NCI-H2081 (cell line): Measurements from ENCODE around the gene ARHGEF11.
"Not testable (repeated sequence)": the region's sequence is repeated elsewhere in the genome, so short reads cannot be mapped to it uniquely, and the experiment has no call there.

Experiments used
- DNase-seq, 2 experiments: peaks; one replicate each; lab custom pipeline; 2025; lab: John Stamatoyannopoulos, UW

ARHGEF11 gene

DNA sequence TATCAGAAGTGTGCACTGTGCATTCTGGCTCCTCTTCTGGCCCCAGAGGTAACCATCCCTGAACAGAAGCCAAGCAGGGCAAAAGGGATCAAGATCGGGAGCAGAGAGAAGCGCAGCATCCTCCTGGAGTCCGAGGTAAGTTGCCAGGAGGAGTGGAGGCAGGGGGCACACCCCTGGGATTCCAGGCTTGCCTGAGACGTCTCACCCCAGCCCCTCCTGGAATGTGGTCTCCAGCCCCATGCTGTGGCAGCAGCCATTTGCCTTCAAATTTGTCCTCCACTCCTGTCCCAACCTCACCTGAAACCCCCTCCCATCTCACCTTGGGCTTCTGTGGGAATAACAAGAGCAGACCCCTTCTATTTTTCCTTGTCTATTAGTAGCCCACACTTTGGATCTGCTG is 115.1 kb downstream of the ARHGEF11 start:
- DNase-seq = no peak

DNA sequence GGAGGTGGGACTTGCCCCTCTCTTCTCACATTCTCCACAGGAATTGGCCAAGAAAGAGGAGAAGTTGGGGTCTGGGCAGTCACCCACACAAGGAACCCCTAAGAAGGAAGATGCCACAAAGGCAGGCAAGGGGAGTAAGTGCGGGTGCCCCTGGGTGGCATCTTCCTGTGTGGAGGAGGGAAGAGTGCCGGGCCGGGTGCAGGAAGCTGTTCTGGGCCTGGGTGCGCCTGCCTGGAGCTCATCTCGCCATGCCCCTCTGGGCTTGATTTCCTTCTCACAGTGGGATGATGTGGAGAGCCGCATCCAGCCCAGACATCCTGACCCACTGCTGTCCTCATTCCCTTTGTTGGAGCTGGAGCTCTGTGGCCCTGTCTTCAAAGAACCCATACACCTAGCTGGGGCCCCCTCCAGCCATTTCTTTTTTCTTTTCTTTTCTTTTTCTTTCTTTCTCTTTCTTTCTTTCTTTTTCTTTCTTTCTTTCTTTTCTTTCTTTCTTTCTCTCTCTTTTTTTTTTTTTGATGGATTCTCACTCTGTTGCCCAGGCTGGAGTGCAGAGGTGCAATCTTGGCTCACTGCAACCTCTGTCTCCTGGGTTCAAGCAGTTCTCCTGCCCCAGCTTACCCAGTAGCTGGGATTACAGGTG is 115.8 kb downstream of the ARHGEF11 start:
- DNase-seq = no peak

DNA sequence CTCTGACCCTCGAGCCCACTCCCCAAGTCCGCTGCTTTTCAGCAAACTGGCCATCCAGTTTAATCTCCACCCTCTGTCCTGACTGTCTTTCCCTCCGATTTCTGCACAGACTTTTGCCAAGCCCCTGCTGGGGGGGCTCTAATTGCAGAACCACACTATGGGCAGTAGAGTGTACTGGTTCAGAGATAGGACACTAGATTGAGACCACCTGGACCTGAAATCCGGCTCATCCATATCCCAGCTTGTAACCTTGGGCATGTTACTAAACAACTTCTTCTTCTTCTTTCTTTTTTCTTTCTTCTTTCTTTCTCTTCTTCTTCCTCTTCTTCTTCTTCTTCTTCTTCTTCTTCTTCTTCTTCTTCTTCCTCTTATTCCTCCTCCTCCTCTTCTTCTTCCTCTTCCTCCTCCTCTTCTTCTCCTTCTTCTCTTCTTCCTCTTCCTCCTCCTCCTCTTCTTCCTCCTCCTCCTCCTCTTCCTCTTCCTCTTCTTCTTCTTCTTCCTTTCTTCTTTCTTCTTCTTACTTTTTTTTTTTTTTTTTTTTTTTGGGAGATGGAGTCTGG is 117.4 kb downstream of the ARHGEF11 start:
- no peak for DNase-seq

DNA sequence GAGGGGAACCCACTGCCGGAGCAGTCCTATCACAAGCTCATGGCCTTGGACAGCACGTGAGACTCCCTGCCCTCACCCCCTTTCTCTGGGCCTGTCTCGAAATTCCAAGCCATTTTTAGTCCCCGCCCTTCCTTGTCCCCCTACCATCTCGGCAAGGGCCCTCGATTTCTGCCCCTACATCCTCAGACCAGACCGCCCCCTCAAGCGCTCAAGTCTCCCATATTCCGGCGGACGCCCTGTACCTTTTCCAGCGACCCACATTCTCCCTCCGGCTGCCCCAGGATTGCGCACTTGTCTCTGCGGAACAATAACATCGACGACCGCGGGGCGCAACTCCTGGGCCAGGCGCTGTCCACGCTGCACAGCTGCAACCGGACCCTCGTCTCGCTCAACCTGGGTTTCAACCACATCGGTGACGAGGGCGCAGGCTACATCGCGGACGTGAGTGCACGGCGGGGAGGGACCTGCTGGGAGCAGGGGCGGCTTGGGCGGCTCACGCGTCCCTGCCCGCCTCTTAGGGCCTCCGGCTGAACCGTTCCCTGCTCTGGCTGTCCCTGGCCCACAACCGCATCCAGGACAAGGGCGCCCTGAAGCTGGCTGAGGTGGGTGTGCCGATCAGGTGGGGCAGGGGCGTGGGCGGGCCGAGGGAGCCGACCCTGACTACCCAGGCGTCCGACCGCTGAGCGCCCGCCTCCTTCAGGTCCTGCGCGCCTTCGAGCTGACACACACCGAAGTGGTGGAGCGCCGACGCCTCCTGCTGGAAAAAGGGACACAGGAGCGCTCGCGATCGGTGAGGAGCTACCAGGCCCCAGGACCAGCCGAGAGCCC is 118.1 kb downstream of the ARHGEF11 start:
- DNase-seq = peak; percentile 77 to 78

DNA sequence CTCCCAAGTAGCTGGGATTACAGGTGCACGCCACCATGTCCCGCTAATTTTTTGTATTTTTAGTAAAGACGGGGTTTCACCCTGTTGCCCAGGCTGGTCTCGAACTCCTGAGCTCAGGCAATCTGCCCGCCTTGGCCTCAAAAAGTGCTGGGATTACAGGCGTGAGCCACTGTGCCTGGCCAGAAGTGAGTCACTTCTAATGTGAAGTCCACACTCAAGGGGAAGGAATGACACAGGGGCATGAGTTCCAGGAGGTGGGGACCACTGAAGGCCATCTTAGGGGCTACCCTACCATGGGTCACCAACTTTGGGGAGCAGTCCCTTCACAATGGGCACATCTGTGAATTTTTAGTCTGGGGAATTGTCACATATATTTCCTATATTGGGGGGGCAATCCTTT is 118.8 kb downstream of the ARHGEF11 start:
- not testable (repeated sequence) for DNase-seq

DNA sequence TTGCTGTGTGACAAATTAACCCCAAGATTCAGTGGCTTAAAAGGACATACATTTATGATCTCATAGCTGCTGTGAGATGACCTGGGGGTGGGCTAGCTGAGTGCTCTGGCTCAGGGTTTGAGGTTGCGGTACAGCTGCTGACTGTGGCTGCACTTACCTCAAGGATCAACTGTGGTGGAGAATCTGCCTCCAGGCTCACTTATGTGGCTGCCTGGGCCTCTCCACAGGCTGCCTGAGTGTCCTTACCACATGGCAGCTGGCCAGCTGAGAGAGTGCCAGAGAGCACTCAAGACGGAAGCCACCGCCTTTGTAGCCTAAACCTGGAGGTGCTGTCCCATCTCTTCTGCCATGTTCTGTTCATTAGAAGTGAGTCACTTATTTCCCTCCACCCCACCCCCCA is 119.4 kb downstream of the ARHGEF11 start:
- DNase-seq = peak in 1 of 2 experiments; percentile 27

DNA sequence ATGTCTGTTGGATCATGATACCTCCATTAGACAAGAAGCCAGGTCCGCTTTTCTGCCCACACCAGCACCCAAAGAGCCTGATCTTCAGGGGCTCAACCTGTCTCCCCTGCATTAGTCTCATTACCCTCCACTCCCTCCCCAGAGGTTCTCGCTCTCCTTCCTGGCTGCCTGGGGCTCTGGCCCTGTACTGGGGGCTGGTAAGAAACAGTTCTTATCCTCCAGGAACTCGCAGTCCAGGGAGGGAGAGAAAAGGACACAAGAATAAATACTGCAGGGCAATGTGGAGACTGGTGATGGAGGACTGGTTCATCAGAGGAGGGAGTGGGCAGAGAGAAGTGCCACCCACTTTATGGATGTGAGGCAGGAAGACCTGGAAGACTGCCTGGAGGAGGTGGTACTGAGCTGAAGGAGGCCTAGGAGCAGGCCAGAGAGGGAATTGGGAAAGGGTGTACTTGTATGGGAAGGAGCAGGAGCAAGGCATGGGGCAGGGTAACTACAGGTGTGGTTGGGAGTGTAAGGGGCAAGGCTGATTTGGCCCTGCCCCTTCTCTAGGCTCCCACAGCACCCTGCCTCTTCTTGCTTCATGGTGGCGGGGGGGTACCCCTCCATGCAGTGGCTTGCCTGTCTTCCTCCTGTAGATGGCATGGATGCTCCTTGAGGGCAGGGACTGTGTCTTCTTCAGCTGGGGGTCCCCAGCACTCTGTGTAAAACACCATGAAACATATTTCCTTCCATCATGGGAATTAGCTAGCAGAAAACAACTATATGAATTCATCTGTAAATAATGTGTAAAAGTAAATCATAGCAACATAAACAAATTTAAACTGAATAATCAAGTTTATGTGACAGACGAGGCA is 120.2 kb downstream of the ARHGEF11 start:
- DNase-seq = no peak

DNA sequence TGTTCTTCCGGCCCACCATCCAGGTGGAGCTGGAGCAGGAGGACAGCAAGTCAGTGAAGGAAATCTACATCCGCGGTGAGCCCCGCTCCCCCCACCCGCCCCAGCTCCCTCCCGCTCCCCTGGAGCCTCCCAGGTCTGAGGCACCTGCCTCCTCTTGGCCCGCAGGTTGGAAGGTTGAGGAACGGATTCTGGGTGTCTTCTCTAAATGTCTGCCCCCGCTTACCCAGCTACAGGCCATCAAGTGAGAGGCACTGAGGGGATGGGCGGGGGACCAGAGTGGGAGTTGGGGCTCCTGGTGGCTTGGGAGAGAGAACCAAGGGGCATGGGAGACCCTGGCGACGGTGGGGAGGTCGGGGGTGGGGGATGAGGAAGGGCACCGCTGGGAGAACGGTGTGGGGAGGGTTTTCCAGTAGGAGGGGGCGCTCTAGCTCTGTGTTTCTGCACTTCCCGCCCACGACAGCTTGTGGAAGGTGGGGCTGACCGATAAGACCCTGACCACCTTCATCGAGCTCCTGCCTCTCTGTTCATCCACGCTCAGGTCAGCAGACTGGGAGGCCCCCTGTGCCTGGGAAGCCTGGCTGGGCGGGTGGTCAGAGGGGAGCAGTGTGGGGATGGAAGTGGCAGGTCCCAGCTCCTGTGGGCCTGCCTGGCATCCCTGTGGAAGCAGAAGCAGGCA is 120.9 kb downstream of the ARHGEF11 start:
- DNase-seq = no peak

DNA sequence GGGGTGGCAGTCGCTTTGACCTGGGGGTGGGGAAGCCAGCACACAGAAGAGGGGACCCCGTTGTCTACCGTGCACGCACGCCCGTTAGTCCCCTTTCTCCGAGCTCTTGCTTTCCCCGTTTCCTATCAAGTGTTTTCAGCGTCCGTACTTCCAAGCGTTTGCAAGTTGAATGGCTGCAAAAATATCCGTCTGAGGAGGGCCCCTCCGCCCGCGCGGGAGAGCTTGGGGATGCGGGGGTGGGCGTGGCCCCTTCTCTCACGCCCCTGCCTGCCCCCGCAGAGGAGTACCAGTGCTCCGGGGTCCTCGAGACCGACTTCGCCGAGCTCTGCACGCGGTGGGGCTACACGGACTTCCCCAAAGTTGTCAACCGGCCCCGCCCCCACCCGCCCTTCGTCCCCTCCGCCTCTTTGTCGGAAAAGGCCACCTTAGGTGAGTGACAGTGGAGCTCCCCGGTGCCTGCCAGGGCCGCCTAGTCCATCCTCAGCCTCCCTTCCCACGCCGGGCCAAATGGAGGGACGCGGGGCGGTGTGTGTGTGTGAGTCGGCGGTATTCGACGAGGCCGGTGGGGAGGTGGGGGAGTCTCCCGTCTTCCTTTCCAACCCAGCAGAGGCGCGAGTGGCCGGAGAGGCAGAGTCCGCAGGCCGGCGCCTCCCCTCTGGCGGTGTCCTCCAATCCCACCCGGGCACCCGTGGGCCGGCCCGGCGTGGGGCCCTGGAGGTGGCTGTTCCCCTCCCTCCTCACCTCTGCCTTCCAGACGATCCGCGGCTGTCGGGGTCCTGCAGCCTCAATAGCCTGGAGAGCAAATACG is 121.7 kb downstream of the ARHGEF11 start:
- DNase-seq = no peak

DNA sequence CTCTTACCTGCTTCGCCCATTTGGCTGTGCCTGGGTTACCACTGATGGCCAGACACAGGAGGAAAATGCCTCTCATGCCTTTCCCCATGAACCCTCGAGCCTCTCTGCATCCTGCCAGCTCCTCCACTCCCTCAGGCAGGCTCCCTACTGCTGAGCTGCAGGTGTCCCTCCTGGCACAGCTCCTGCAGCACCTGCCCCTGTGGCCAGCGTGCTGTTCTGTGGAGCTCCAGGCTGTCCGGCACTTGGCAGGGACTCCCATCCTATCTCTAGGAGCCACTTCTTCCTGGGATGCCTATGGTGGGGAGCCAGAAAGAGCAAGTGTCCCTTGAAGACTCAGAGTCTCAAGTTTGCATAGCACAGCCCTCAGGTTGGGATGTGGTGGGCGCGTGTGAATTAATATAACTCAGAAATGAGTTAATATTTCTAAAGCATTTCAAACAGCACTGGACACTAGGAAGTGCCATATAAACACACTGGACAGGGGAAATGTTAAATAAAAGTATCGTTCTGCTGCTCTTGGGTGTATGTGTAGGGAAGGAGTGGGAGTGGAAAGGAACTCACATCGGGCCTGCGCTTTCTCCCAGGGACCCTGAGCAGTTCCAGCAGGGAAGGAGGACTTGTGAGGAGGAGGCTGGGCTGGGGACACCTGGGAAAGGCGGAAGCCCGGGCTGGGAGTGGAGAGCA is 122.4 kb downstream of the ARHGEF11 start:
- peak; percentile 65 to 87 for DNase-seq

DNA sequence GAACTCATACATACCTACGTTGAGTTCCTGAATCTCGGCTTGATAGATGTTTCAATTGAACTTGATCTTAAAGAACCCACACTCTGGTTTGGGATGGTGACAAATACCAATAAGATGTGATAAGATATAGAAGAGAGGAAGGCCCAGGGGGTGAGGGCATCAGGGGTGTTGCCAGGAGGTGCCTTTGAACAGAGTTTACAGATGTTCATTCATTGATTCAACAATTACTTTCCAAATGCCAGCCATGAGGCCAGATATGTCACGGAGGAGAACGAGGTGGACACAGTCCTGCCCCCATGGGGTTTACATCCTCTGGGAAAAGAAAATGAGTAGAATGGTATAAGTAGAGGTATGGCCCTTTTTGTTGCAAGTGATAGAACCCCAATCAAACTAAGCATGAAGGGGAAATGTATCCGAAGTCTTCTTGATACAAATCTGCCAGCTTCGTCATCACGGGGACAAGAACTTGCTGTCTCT is 124.5 kb downstream of the ARHGEF11 start:
- no peak for DNase-seq

DNA sequence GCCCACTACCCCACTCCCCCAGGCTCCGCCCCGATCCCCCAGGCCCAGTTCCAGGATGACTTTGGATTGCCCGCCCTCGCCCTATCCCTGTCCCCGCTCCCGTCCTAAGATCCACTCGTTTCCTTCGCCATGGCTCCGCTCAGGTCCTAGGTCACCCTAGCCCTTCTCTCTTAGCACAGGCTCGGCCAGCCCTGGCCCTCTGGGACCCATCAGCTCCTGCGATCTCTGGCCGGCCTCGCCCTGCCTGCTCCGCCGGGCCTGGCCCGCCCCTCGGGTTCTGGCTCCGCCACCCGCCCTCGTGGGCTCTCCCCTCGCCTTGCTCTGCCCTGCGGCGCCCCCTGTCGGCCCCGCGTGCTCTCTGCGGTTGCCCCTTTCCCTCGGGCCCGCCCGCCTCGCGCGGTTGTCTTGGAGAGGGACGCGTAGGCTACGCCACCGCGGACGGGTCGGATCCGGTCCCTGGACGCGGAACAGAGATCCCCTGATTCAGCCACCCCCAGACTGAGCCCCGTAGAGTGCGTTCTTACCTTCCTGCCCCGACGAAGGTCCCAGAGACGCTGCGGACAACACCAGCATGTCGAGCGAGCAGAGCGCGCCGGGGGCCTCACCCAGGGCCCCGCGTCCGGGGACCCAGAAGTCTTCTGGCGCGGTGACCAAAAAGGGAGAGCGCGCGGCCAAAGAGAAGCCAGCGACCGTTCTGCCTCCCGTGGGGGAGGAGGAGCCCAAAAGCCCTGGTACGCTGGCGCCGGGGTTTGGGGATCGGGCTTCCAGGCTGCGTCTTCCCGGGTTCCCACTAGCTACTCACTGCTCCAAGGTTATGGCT is 125.1 kb downstream of the ARHGEF11 start, which contains the start of gene LRRC71:
LRRC71 (plus strand) TSS at position 400 of the 820 bp plus-strand sequence; CDS start at position 572, 172 bp downstream.
- DNase-seq = peak; percentile 64 to 82

DNA sequence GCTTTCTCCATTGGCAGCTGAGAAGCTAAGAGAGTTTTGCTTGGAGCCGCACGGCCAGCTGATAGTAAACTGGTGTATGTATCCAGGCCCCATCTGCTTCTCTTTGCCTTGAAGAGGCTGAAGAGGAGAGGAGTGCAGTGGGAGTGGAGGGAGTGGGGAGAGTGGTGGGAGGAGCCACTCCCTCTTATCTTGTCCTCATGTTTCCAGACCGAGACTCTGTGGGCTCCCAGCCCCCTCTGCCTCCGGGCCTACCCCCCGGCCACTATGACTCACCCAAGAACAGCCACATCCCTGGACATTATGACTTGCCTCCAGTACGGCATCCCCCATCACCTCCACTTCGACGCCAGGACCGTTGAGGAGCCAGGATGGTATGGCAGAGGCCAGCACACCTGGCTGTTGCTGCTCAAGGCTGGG is 131.1 kb downstream of the ARHGEF11 start:
- DNase-seq = no peak

DNA sequence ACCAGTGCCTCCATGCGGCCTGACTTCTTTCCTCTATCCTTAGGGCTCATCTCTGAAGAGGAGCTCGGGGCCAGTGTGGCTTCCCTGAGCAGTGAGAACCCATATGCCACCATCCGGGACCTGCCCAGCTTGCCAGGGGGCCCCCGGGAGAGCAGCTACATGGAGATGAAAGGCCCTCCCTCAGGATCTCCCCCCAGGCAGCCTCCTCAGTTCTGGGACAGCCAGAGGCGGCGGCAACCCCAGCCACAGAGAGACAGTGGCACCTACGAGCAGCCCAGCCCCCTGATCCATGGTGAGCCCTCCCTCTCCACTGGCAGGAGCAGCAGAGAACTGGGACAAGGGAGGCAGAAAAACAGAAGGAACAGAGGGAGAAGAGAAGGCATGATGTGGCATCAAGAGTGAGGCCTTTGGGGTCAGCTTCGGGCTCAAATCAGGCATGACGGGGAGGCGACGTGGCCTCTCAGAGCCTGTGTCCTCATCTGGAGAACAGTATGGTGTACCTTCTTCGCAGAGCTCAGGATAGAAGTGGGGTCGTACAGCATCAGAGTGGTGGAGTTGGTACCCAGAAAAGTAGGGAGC is 131.6 kb downstream of the ARHGEF11 start:
- DNase-seq = no peak

DNA sequence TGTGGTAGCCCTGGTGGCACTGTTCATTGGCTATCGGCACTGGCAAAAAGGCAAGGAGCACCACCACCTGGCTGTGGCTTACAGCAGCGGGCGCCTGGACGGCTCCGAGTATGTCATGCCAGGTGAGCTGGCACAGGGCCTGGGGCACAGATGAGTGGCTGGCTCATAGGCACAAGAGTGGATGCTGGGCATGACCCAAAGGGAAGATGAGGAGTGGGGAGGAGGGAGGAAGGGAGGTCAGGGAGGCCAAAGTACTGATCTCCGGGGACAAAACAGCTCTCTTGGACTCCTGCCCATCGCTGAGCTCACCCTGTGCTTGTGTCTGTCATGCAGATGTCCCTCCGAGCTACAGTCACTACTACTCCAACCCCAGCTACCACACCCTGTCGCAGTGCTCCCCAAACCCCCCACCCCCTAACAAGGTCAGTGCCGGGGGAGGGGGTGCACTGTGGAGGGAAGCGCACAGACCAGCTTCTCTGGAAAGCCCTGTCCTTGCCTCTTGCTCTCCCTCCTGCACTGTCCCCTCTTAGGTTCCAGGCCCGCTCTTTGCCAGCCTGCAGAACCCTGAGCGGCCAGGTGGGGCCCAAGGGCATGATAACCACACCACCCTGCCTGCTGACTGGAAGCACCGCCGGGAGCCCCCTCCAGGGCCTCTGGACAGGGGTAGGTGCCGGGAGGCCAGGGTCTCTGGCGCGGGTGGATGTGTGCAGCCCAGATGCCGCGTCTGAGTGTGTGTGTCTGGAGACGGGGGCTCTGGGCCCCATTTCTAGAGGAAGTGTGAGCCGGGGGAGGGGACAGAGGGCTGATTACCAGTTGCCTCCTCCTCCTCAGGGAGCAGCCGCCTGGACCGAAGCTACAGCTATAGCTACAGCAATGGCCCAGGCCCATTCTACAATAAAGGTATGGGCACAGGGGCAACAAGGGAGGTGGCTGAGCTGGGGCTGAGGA is 132.4 kb downstream of the ARHGEF11 start:
- DNase-seq = no peak

DNA sequence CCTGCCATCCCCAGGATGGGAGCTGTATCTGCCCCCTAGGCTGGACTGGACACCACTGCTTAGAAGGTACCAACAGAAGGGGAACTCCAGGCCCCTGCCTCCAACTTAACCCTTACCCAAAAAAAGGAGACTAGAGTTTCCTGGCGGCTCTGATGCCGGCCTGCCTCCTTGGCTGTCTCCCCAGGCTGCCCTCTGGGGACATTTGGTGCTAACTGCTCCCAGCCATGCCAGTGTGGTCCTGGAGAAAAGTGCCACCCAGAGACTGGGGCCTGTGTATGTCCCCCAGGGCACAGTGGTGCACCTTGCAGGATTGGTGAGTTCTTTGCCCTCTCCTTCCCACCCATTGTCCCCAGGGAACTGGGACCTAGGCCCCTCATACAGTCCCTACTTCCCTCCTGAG is 133.2 kb downstream of the ARHGEF11 start:
- DNase-seq = no peak

DNA sequence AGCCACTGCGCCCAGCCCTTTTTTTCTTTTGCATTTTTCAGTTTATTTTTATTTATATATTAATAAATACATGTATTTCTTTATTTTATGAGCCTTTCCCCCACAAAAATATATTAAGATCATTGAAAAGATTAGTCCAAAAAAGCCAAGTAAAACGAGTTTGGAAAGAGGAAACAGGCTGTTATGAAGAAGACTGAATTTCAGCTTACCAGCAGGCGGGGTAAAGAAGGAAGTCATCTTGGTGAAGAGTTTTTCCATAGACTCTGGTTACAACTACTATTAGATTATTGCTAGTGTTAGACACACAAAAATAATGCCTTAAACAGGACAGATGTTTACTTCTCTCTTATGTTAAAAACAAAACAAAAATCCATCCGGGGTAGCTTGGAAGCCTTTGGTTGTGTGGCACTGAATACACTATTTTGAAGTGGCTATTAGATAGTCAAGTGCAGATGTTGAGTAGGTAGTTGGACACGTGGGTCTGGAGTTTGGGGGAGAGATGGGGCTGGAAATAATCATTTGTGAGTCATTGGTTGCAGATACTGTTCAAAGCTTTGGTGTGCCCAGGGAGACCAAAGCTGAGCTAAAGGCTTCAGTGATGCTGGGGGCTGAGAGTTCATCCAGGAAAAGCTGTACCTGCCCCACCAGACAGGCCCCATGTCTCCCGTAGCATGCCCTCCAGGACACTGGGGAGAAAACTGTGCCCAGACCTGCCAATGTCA is 133.8 kb downstream of the ARHGEF11 start:
- no peak for DNase-seq
